HT1080 (cell line): Measurements from ENCODE around the gene N4BP3. TPM values are rescaled to one million over a fixed set of nuclear protein-coding genes. Genes with fewer than 3 reads are reported as not detected.
A peak's percentile ranks its signal among the peaks of the same experiment; 100 is the strongest.

ENCODE experiments used
- DNase-seq: peaks from one replicate; pipeline ENCODE4 v3.0.0-alpha.2; 2015; ENCODE audit warnings: low read depth
- total RNA-seq: library from RNA; depleted of rRNA; stranded (reverse); fragments of >200 nt; shearing (Covaris generic); gene quantifications from 2 replicates; pipeline ENCODE4 v1.2.3, GENCODE V29; 2014

Gene N4BP3
- total RNA-seq, 1 experiment from 2014 or later: 0.08 TPM

- no peak for DNase-seq
These were observed 14.6 kb upstream of the N4BP3 start for GRCh38 chr5:178098685-178099084.

- DNase-seq: no peak
These were observed 9.7 kb upstream of the N4BP3 start for GRCh38 chr5:178103612-178104011.

GRCh38 chr5:178104492-178104891 lies 8.8 kb upstream of the N4BP3 start:
- no peak for DNase-seq

- DNase-seq: no peak
These were observed 7.2 kb upstream of the N4BP3 start for GRCh38 chr5:178106086-178106485.

- no peak for DNase-seq
These were observed 6.6 kb upstream of the N4BP3 start for GRCh38 chr5:178106556-178107239.

- no peak for DNase-seq
These were observed 5.5 kb upstream of the N4BP3 start for GRCh38 chr5:178107756-178108310.

GRCh38 chr5:178108446-178108845 lies 4.9 kb upstream of the N4BP3 start:
- no peak for DNase-seq

GRCh38 chr5:178108966-178109365 lies 4.4 kb upstream of the N4BP3 start:
- no peak for DNase-seq

- no peak for DNase-seq
These were observed 2.8 kb upstream of the N4BP3 start for GRCh38 chr5:178110511-178110910.

GRCh38 chr5:178111925-178112324 lies 1.4 kb upstream of the N4BP3 start:
- no peak for DNase-seq

- no peak for DNase-seq
These were observed 787 bp upstream of the N4BP3 start for GRCh38 chr5:178112545-178112944.

- DNase-seq: no peak
These were observed 551 bp downstream of the N4BP3 start for GRCh38 chr5:178113841-178114324.

GRCh38 chr5:178114325-178115135 lies 1.2 kb downstream of the N4BP3 start:
- DNase-seq: no peak

GRCh38 chr5:178115136-178115813 lies 1.9 kb downstream of the N4BP3 start:
- no peak for DNase-seq

GRCh38 chr5:178115814-178116142 lies 2.4 kb downstream of the N4BP3 start:
- DNase-seq: no peak

- no peak for DNase-seq
These were observed 3.0 kb downstream of the N4BP3 start for GRCh38 chr5:178116143-178116885.

GRCh38 chr5:178117923-178118701 lies 4.8 kb downstream of the N4BP3 start:
- no peak for DNase-seq

- no peak for DNase-seq
These were observed 6.7 kb downstream of the N4BP3 start for GRCh38 chr5:178119915-178120606.

- DNase-seq: peak; percentile 46
These were observed 7.5 kb downstream of the N4BP3 start for GRCh38 chr5:178120607-178121357.
